ENCODE data around the gene PMPCA. TPM values are rescaled to one million over a fixed set of nuclear protein-coding genes. Genes with fewer than 3 reads are reported as not detected.

PMPCA gene
- total and polyA plus RNA-seq, 2 of the 13 experiments (the other 11 are each of a cell fraction or from before 2014, with no cell fraction given), result 70.2 to 88.4 TPM

DNA sequence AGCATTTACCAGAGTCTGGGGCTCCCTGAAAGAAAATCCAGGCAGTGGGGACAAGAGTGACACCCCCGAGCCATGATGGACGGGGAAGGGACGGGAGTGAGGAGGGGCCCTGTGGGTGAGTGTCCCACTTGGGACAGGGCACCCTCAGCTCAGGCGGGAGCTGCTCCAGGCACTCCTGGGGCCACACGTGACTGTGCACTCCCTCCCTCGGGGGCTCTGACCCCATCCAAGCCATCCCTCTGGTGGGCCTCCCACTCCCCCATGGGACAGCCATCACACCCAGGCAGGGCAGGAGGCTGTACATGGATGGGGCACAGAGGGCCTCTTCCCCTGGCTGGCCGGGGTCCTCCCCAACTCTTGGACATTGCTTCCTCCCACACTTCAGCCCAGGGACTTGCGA lies 34.0 kb upstream of the PMPCA start:
- no peak for ATAC-seq

DNA sequence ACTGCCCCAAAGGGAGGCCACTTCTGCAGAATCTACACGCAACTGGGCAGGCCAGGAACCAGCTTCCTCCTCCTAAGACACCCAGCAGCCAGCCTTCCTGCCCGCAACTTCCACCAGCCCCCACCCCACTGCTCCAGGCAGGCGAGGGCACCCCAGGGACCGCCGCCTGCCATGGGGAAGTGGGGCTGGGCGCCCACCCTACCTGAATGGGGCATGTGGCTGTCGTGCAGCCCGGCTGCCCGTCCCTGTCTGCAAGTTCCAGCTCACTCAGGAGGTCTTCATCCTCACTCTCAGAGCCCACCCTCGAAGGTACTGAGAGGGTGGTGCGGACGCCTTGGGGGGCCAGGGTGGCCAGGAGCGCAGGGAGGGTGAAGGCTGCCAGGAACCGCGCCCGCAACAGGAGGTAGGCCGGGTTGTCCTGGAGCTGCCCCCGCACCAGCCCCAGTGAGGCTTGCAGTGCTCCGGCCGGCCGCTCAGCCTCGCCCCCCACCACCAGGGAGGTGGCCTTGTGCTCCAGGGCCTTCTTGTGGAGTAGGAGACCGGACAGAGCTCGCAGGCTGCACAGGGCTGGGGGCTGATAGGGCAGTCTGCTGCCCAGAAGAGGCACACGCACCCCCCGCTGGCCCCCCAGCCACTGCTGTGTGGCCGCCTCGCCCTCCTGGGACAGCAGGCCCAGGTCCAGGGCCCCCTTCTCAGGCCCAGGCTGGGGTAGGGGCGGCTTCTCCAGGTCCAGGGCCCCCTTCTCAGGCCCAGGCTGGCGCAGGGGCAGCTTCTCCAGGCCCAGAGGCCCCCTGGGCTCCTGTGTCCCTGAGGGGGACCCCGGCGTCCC lies 32.9 kb upstream of the PMPCA start:
- no peak for DNase-seq (ENCODE audit: low spot score)
- no peak overlapping the region for H2AFZ ChIP-seq (ENCODE audit: low read length)
- in situ Hi-C loops (cut with HindIII; ENCODE audit: extremely low pct_ligation_motif_present, low pct_unique_long_range_greater_than_20kb), result no loop called here
- H3K27me3 ChIP-seq (ENCODE audit: control insufficient read depth in 1 of 2, insufficient read depth in 2 of 2, low read length in 2 of 2), result no peaks in the 10 kb centered on the region; a peak in 1 of 5 replicates
- no peak overlapping the region for H3K9ac ChIP-seq (ENCODE audit: insufficient read depth, low read depth, low read length)
- WGBS (ENCODE audit: low lambda C conversion rate), result 96% methylated on average over 12 of the region's 32 CpGs
- intact Hi-C loops (cut with micrococcal nuclease; ENCODE audit: unreplicated experiment), result no loop called here
- no peak overlapping the region for H3K4me2 ChIP-seq (ENCODE audit: low read depth, low read length)
- POLR2A ChIA-PET, result no interaction called here
- H3K4me1 ChIP-seq (ENCODE audit: insufficient read depth, low read length), result peaks cover 14% of the 10 kb centered on the region
- CTCF ChIA-PET (ENCODE audit: low intra/inter-chr PET ratio, low total read pairs), result no interaction called here
- ATAC-seq, result no peak
- no peaks in the 10 kb centered on the region for H4K20me1 ChIP-seq (ENCODE audit: insufficient read depth, low read length)
- BruUV-seq (replicated peaks), result no TSS peak
- H3K79me2 ChIP-seq (ENCODE audit: insufficient read depth, low read length), result no peaks in the 10 kb centered on the region
- no peak overlapping the region for H3K27ac ChIP-seq (ENCODE audit: extremely low read length, insufficient read depth, low read length)
- H3K9me3 ChIP-seq (ENCODE audit: low read length), result no peaks in the 10 kb centered on the region
- FAIRE-seq, result no peak
- peaks cover 10 to 17% of the 10 kb centered on the region in 2 experiments; a peak in 3 of 5 replicates for H3K36me3 ChIP-seq (replicated peaks in 1 of 2; ENCODE audit: control insufficient read depth in 1 of 2, insufficient read depth in 2 of 2, low read length in 2 of 2)
- no peak overlapping the region for H3K4me3 ChIP-seq (replicated peaks in 1 of 3; ENCODE audit: insufficient read depth in 1 of 3, low read depth in 2 of 3, low read length in 3 of 3)
- TF ChIP-seq, protein P1, sequence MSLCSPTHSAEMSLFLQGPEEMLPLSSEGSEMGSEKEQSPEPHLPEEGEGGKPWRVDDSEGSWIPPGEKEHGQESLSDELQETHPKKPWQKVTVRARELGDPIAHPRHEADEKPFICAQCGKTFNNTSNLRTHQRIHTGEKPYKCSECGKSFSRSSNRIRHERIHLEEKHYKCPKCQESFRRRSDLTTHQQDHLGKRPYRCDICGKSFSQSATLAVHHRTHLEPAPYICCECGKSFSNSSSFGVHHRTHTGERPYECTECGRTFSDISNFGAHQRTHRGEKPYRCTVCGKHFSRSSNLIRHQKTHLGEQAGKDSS (CRISPR knock-in tag; IDR thresholded peaks at IDR 0.05; ENCODE audit: borderline replicate concordance, low read depth), result no peak
- no peak for TF ChIP-seq CBX5 (CRISPR knock-in tag; IDR thresholded peaks at IDR 0.05; ENCODE audit: borderline replicate concordance)
- TF ChIP-seq ZEB1 (IDR thresholded peaks at IDR 0.05; ENCODE audit: insufficient replicate concordance, low read depth), result no peak
- 0 out of 2 replicates have a peak, but pooled peaks have one; percentile 24 for TF ChIP-seq ZC3H13 (CRISPR knock-in tag; IDR thresholded peaks at IDR 0.05)
- TF ChIP-seq AGO2 (optimal IDR thresholded peaks at IDR 0.05; ENCODE audit: low read depth, low read length), result peak; percentile 70

More for the DNA sequence above, 34.0 kb upstream of the PMPCA start:
- Histone ChIP-seq H3K36me3 (replicated peaks in 1 of 2; ENCODE audit: control insufficient read depth in 1 of 2, insufficient read depth in 2 of 2, low read length in 2 of 2) (peaks cover 6 to 11% of the 10 kb centered on the region in 2 experiments; a peak in 2 of 5 replicates), H3K4me1 (ENCODE audit: insufficient read depth, low read length) (peaks cover 22% of the 10 kb centered on the region), H2AFZ (ENCODE audit: low read length) (no peak overlapping the region), H4K20me1 (ENCODE audit: insufficient read depth, low read length) (no peaks in the 10 kb centered on the region), H3K4me3 (replicated peaks in 1 of 3; ENCODE audit: insufficient read depth in 1 of 3, low read depth in 2 of 3, low read length in 3 of 3) (no peak overlapping the region), H3K9me3 (ENCODE audit: low read length) (no peaks in the 10 kb centered on the region), H3K79me2 (ENCODE audit: insufficient read depth, low read length) (no peaks in the 10 kb centered on the region), H3K9ac (ENCODE audit: insufficient read depth, low read depth, low read length) (no peak overlapping the region), H3K4me2 (ENCODE audit: low read depth, low read length) (no peak overlapping the region), H3K27me3 (ENCODE audit: control insufficient read depth in 1 of 2, insufficient read depth in 2 of 2, low read length in 2 of 2) (no peaks in the 10 kb centered on the region; a peak in 1 of 5 replicates), H3K27ac (ENCODE audit: extremely low read length, insufficient read depth, low read length) (no peak overlapping the region)
- ChIA-PET POLR2A (no interaction called here), CTCF (ENCODE audit: low intra/inter-chr PET ratio, low total read pairs) (no interaction called here)
- TF ChIP-seq POLR2G (IDR thresholded peaks at IDR 0.05; ENCODE audit: low read depth, low read length), result 0 out of 2 replicates have a peak, but pooled peaks have one; percentile 15
- TF ChIP-seq, protein P2, sequence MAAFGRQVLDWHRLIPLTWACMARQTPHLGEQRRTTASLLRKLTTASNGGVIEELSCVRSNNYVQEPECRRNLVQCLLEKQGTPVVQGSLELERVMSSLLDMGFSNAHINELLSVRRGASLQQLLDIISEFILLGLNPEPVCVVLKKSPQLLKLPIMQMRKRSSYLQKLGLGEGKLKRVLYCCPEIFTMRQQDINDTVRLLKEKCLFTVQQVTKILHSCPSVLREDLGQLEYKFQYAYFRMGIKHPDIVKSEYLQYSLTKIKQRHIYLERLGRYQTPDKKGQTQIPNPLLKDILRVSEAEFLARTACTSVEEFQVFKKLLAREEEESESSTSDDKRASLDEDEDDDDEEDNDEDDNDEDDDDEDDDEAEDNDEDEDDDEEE (CRISPR knock-in tag; IDR thresholded peaks at IDR 0.05), result no peak
- peak; percentile 14 for TF ChIP-seq AGO1 (IDR thresholded peaks at IDR 0.05; ENCODE audit: low read depth, low read length, poor library complexity, severe bottlenecking)
- TF ChIP-seq AGO2 (optimal IDR thresholded peaks at IDR 0.05; ENCODE audit: low read depth, low read length), result peak; percentile 50
- in situ Hi-C loops (cut with HindIII; ENCODE audit: extremely low pct_ligation_motif_present, low pct_unique_long_range_greater_than_20kb) (no loop called here), intact Hi-C loops (cut with micrococcal nuclease; ENCODE audit: unreplicated experiment) (no loop called here)
- BruUV-seq (replicated peaks), result no TSS peak
- no peak for DNase-seq (ENCODE audit: low spot score)
- FAIRE-seq, result no peak
- WGBS (ENCODE audit: low lambda C conversion rate), result 79% methylated on average over 6 of the region's 8 CpGs

All from HepG2 (cell line).